ENCODE data around the gene CTNS. TPM values are rescaled to one million over a fixed set of nuclear protein-coding genes. Genes with fewer than 3 reads are reported as not detected.
A peak's percentile ranks its signal among the peaks of the same experiment; 100 is the strongest.

Gene CTNS
- total and polyA plus RNA-seq, 7 experiments from 2014 or later = 4.7 to 15.2 (median 8.8) TPM

DNA sequence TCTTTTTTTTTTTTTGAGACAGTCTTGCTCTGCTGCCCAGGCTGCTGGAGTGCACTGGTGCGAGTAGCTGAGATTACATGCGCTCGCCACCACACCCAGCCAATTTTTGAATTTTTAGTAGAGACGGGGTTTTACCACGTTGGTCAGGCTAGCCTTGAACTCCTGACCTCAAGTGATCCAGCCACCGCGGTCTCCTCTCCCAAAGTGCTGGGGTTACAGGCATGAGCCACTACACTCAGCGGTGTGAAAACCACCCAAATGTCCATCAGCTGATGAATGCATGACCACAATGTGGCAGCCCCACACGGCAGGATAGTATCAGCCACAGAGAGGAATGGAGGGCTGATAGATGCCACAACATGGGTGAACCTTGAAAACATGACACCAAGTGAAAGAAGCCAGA is 57.3 kb downstream of the CTNS start:
- Mint-ChIP-seq H3K27ac (peak overlapping the region in 8 of 9 donors; percentile 7 to 87 (median 54)), H3K9me3 (peaks cover 0 to 2% (median 0%) of the 10 kb centered on the region in 11 donors), H3K4me1 (peaks cover 5 to 39% (median 16%) of the 10 kb centered on the region in 7 donors), H3K4me3 (peak overlapping the region in 9 of 10 donors; percentile 68 to 98 (median 87)), H3K27me3 (no peaks in the 10 kb centered on the region), H3K36me3 (peaks cover 0 to 17% (median 3%) of the 10 kb centered on the region in 5 donors)
- no peak overlapping the region for H3K27ac ChIP-seq (ENCODE audit: low read depth, low read length)
- ChIA-PET POLR2A (interaction anchor here (0.6 to 1.3 kb wide), 2 partner anchors 10 to 17 kb away, joined by 3 read pairs; no protein-coding TSS in a partner anchor), CTCF (interaction anchor here (1.1 kb wide), 1 partner anchor 9 kb away, joined by 3 read pairs; no protein-coding TSS in a partner anchor)
- intact Hi-C loops (cut with micrococcal nuclease) = no loop called here
- ATAC-seq (peak; percentile 49), DNase-seq (no peak)
- no peak overlapping the region for H3K4me3 ChIP-seq (ENCODE audit: low read length)
- H3K4me1 ChIP-seq (ENCODE audit: control insufficient read depth in 2 of 2, insufficient read depth in 2 of 2, low read length in 2 of 2) = peaks cover 3 to 9% of the 10 kb centered on the region in 2 donors
- no peaks in the 10 kb centered on the region for H3K27me3 ChIP-seq (ENCODE audit: control insufficient read depth in 2 of 2, insufficient read depth in 2 of 2, low read length in 2 of 2)
- peaks cover 0 to 26% (median 0%) of the 10 kb centered on the region in 3 experiments for H3K36me3 ChIP-seq (ENCODE audit: control insufficient read depth in 2 of 3, insufficient read depth in 3 of 3, low read length in 3 of 3)
- H3K9me3 ChIP-seq (ENCODE audit: control insufficient read depth in 2 of 3, low read length in 3 of 3) = no peaks in the 10 kb centered on the region

DNA sequence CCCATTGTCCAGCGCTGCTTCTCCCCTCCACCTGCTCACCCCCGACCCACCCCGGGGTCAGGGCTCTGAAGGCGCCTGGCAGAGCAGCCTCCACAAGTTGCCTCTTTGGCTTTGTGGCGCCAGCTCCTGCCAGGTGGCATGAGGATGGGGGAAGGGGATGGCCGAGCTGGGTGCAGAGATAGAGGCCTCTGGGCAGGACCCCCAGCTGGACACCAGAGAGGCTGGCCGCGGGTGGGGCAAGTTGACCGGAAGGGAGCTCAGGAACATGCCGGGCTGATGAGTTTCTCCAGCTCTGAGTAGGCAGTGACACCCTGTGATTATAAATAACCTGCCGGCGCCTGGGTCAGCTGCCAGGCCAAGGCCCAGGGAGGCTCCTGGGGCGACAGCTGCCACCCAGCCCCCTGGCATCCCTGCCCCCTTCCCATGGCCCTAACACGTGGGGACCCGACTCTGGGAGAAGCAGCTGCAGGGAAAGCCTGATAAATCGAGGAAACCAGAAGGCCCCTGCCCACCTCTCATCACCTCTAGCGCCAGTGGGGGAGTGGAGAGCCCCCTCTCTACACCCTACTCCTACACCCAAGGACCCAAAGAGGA is 58.7 kb downstream of the CTNS start:
- Mint-ChIP-seq H3K9me3 (peaks cover 0 to 2% (median 0%) of the 10 kb centered on the region in 11 donors), H3K4me3 (peak overlapping the region; percentile 82 to 98 (median 88)), H3K27me3 (no peaks in the 10 kb centered on the region), H3K27ac (peak overlapping the region in 8 of 9 donors; percentile 51 to 81 (median 67)), H3K36me3 (peaks cover 0 to 13% (median 0%) of the 10 kb centered on the region in 5 donors), H3K4me1 (peaks cover 5 to 39% (median 16%) of the 10 kb centered on the region in 7 donors)
- Histone ChIP-seq H3K4me1 (ENCODE audit: control insufficient read depth in 2 of 2, insufficient read depth in 2 of 2, low read length in 2 of 2) (peaks cover 3 to 9% of the 10 kb centered on the region in 2 donors), H3K4me3 (ENCODE audit: low read length) (peak overlapping the region; percentile 82), H3K9me3 (ENCODE audit: control insufficient read depth in 2 of 3, low read length in 3 of 3) (no peaks in the 10 kb centered on the region), H3K27ac (ENCODE audit: low read depth, low read length) (peak overlapping the region; percentile 61), H3K27me3 (ENCODE audit: control insufficient read depth in 2 of 2, insufficient read depth in 2 of 2, low read length in 2 of 2) (no peaks in the 10 kb centered on the region), H3K36me3 (ENCODE audit: control insufficient read depth in 2 of 3, insufficient read depth in 3 of 3, low read length in 3 of 3) (peaks cover 0 to 16% (median 0%) of the 10 kb centered on the region in 3 experiments)
- ChIA-PET CTCF (interaction anchor here (0.6 to 1.3 kb wide), 5 partner anchors 12 to 1040 kb away, joined by 3 to 4 read pairs (median 3); partner anchors contain the start of gene HASPIN), POLR2A (interaction anchor here (1.0 to 2.5 kb wide), 4 partner anchors 13 to 29 kb away, joined by 3 to 25 read pairs (median 4); no protein-coding TSS in a partner anchor)
- DNase-seq (no peak), ATAC-seq (peak; percentile 3)
- intact Hi-C loops (cut with micrococcal nuclease) = loop anchor here in 1 of 2 donors (1.0 kb wide), 1 partner anchor 28 kb away; the partner anchor contains the start of gene HASPIN

DNA sequence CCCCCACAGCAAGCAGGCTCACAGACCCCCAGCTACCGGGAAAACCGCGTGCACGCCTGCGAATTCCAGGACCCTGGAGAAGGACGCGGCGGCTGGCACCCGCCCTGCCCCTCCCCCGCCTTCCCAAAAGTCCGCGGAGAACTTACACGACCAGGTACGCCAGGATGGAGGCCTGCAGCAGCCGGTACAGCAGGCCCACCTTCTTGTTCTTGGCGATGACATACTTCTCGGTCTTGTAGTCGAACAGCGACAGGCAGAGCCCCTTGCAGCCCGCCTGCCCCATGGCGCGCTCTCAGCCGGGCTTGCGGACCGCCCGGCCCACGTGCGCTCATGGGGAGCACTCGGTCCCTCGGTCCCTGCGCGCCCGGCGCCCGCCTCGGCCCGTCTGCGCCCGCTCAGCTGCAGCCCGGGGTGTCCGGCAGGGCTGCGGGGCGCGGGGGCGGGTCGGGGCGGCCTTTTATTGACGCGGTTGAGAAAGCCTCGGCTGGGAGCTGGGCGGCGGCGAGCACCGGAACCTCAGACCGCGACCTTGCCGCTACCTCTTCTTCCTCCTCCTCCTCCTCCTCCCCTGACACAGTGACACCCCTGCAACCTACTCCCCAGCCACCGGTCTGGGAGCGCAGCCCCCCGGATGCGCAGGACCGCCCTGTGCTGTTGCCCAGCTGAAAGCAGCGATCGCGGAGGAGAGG is 59.3 kb downstream of the CTNS start, which contains the start of gene P2RX5:
P2RX5 (minus strand) TSS at position 433 of the 689 bp plus-strand sequence; CDS start at position 283, 150 bp downstream.
- Histone ChIP-seq H3K27ac (ENCODE audit: low read depth, low read length) (peak within 1 kb of the TSS; percentile 61), H3K9me3 (ENCODE audit: control insufficient read depth in 2 of 3, low read length in 3 of 3) (no peaks in the 10 kb centered on the region), H3K4me1 (ENCODE audit: control insufficient read depth in 2 of 2, insufficient read depth in 2 of 2, low read length in 2 of 2) (peaks cover 3 to 9% of the 10 kb centered on the region in 2 donors), H3K36me3 (ENCODE audit: control insufficient read depth in 2 of 3, insufficient read depth in 3 of 3, low read length in 3 of 3) (peaks cover 0 to 10% (median 0%) of the 10 kb centered on the region in 3 experiments), H3K4me3 (ENCODE audit: low read length) (peak within 1 kb of the TSS; percentile 82), H3K27me3 (ENCODE audit: control insufficient read depth in 2 of 2, insufficient read depth in 2 of 2, low read length in 2 of 2) (no peaks in the 10 kb centered on the region)
- Mint-ChIP-seq H3K36me3 (peaks cover 0 to 16% (median 0%) of the 10 kb centered on the region in 5 donors), H3K9me3 (peaks cover 0 to 2% (median 0%) of the 10 kb centered on the region in 11 donors), H3K27ac (peak within 1 kb of the TSS in 8 of 9 donors; percentile 67 to 95 (median 86)), H3K4me3 (peak within 1 kb of the TSS; percentile 87 to 98 (median 94)), H3K27me3 (no peaks in the 10 kb centered on the region), H3K4me1 (peaks cover 5 to 39% (median 16%) of the 10 kb centered on the region in 7 donors)
- intact Hi-C loops (cut with micrococcal nuclease) = loop anchor here (1.0 kb wide), 3 partner anchors 15 to 28 kb away; partner anchors contain the start of genes HASPIN (in 2 of the 2), EMC6 (in 1 of the 2) and TAX1BP3 (in 1 of the 2)
- POLR2A ChIA-PET = interaction anchor here (0.8 to 2.5 kb wide), 7 partner anchors 11 to 150 kb away, joined by 3 to 25 read pairs (median 3); partner anchors contain the start of gene NCBP3
- CTCF ChIA-PET = interaction anchor here (1.1 to 1.3 kb wide), 2 partner anchors 12 to 28 kb away, joined by 3 to 4 read pairs; partner anchors contain the start of gene HASPIN
- peak in 8 of 9 donors; percentile 24 to 59 (median 35) for DNase-seq
- ATAC-seq = peak; percentile 71

DNA sequence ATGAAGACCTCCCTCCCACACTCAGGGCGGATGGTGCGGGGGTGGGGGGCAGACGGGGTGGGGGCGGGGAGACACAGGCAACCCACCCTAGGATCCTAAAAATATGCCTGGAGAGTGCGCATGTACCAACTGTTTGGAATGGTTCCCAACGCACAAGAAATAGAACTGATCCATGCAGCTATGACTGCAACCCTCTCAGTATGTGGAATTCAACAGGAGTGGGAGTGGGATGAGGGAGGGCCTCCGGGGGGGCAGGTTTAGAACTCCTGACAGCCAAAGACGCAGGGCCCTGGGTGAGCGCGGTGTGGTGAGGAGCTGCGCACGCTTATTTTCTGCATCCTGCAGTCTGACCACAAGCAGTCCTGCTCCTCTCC is 60.5 kb downstream of the CTNS start:
- ChIA-PET CTCF (no interaction called here), POLR2A (interaction anchor here (1.0 to 2.5 kb wide), 4 partner anchors 9 to 149 kb away, joined by 3 to 25 read pairs (median 4); partner anchors contain the start of gene NCBP3)
- ATAC-seq = no peak

DNA sequence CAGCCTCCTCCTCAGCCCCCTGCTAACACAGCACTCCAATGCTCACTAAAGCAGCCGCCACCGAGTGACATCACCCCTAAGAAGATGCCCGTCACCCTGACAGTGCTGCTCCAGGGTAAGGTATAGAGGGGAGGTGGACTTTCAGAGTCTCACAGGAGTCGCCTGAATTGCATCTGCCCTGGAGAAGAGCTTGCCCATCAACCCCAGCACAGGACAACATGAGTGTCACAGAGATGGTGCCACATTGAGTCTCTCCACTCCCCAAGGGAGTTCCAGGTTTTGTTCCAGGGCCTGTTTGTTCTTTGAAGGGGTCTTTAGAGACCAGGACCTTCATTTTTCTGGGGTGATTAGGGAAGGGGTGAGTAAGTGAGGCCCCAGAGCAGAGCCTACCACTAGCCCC is 61.6 kb downstream of the CTNS start:
- H3K4me3 Mint-ChIP-seq = peak overlapping the region in 7 of 10 donors; percentile 51 to 91 (median 69)
- Histone ChIP-seq H3K36me3 (ENCODE audit: control insufficient read depth in 2 of 3, insufficient read depth in 3 of 3, low read length in 3 of 3) (no peaks in the 10 kb centered on the region), H3K4me1 (ENCODE audit: control insufficient read depth in 2 of 2, insufficient read depth in 2 of 2, low read length in 2 of 2) (peaks cover 3 to 9% of the 10 kb centered on the region in 2 donors), H3K4me3 (ENCODE audit: low read length) (no peak overlapping the region), H3K27me3 (ENCODE audit: control insufficient read depth in 2 of 2, insufficient read depth in 2 of 2, low read length in 2 of 2) (no peaks in the 10 kb centered on the region), H3K27ac (ENCODE audit: low read depth, low read length) (no peak overlapping the region), H3K9me3 (ENCODE audit: control insufficient read depth in 2 of 3, low read length in 3 of 3) (no peaks in the 10 kb centered on the region)
- intact Hi-C loops (cut with micrococcal nuclease) = no loop called here
- peaks cover 0 to 32% (median 0%) of the 10 kb centered on the region in 5 donors for H3K36me3 Mint-ChIP-seq
- peaks cover 0 to 9% (median 0%) of the 10 kb centered on the region in 11 donors for H3K9me3 Mint-ChIP-seq
- DNase-seq = no peak
- peaks cover 5 to 25% (median 16%) of the 10 kb centered on the region in 7 donors for H3K4me1 Mint-ChIP-seq
- ChIA-PET CTCF (interaction anchor here (0.6 kb wide), 1 partner anchor 902 kb away, joined by 3 read pairs; the partner anchor contains the start of gene RAP1GAP2), POLR2A (interaction anchor here (0.7 kb wide), 1 partner anchor 13 kb away, joined by 4 read pairs; no protein-coding TSS in a partner anchor)
- ATAC-seq = no peak
- no peaks in the 10 kb centered on the region for H3K27me3 Mint-ChIP-seq
- peak overlapping the region in 1 of 9 donors; percentile 69 for H3K27ac Mint-ChIP-seq

More for the DNA sequence above, 60.5 kb downstream of the CTNS start:
- no peaks in the 10 kb centered on the region for H3K27me3 Mint-ChIP-seq
- peaks cover 3 to 9% of the 10 kb centered on the region in 2 donors for H3K4me1 ChIP-seq (ENCODE audit: control insufficient read depth in 2 of 2, insufficient read depth in 2 of 2, low read length in 2 of 2)
- H3K4me1 Mint-ChIP-seq = peaks cover 5 to 32% (median 16%) of the 10 kb centered on the region in 7 donors
- H3K36me3 ChIP-seq (ENCODE audit: control insufficient read depth in 2 of 3, insufficient read depth in 3 of 3, low read length in 3 of 3) = no peaks in the 10 kb centered on the region
- DNase-seq = no peak
- intact Hi-C loops (cut with micrococcal nuclease) = no loop called here
- H3K36me3 Mint-ChIP-seq = peaks cover 0 to 22% (median 0%) of the 10 kb centered on the region in 5 donors
- H3K27ac ChIP-seq (ENCODE audit: low read depth, low read length) = no peak overlapping the region
- H3K4me3 ChIP-seq (ENCODE audit: low read length) = no peak overlapping the region
- no peaks in the 10 kb centered on the region for H3K9me3 ChIP-seq (ENCODE audit: control insufficient read depth in 2 of 3, low read length in 3 of 3)
- peak overlapping the region in 7 of 10 donors; percentile 8 to 91 (median 75) for H3K4me3 Mint-ChIP-seq
- no peak overlapping the region for H3K27ac Mint-ChIP-seq
- H3K9me3 Mint-ChIP-seq = peaks cover 0 to 4% (median 0%) of the 10 kb centered on the region in 11 donors
- no peaks in the 10 kb centered on the region for H3K27me3 ChIP-seq (ENCODE audit: control insufficient read depth in 2 of 2, insufficient read depth in 2 of 2, low read length in 2 of 2)

DNA sequence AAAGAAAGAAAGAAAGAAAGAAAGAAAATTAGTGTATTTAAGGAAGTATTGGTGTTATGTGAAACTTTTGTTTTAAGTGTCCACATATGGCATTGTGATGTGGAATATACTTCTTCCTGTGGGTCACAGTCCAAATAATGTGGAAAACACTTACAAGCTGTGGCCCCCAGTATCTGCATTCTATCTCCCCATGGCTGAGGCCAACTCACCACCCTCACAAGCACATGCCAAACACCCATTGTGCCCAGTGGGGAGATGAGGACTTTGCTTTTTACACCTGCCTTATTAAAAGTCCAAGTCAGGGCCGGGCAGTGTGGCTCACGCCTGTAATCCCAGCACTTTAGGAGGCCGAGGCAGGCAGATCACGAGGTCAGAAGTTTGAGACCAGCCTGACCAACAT is 63.4 kb downstream of the CTNS start:
- Histone ChIP-seq H3K36me3 (ENCODE audit: control insufficient read depth in 2 of 3, insufficient read depth in 3 of 3, low read length in 3 of 3) (no peaks in the 10 kb centered on the region), H3K27me3 (ENCODE audit: control insufficient read depth in 2 of 2, insufficient read depth in 2 of 2, low read length in 2 of 2) (no peaks in the 10 kb centered on the region), H3K4me3 (ENCODE audit: low read length) (no peak overlapping the region), H3K4me1 (ENCODE audit: control insufficient read depth in 2 of 2, insufficient read depth in 2 of 2, low read length in 2 of 2) (peaks cover 0 to 5% of the 10 kb centered on the region in 2 donors), H3K27ac (ENCODE audit: low read depth, low read length) (no peak overlapping the region), H3K9me3 (ENCODE audit: control insufficient read depth in 2 of 3, low read length in 3 of 3) (no peaks in the 10 kb centered on the region)
- no peak for ATAC-seq
- intact Hi-C loops (cut with micrococcal nuclease) = no loop called here
- ChIA-PET CTCF (no interaction called here), POLR2A (interaction anchor here (1.2 kb wide), 1 partner anchor 11 kb away, joined by 3 read pairs; no protein-coding TSS in a partner anchor)
- Mint-ChIP-seq H3K9me3 (peaks cover 0 to 9% (median 0%) of the 10 kb centered on the region in 11 donors), H3K4me3 (no peak overlapping the region), H3K4me1 (peaks cover 0 to 12% (median 4%) of the 10 kb centered on the region in 7 donors), H3K36me3 (peaks cover 0 to 37% (median 0%) of the 10 kb centered on the region in 5 donors), H3K27ac (no peak overlapping the region), H3K27me3 (no peaks in the 10 kb centered on the region)
- DNase-seq = no peak

Measured in naive thymus-derived CD4-positive, alpha-beta T cell (primary cell).